ENCODE results near the gene DGKB.

The DGKB gene

GRCh38 chr7:14697684-14698083, 204.9 kb downstream of the DGKB start:
- no peaks in the 10 kb centered on the region for H3F3A ChIP-seq (ENCODE audit: insufficient read depth, low read length)
- H3K27ac ChIP-seq (ENCODE audit: low read length), result no peak overlapping the region
- no peaks in the 10 kb centered on the region for H3K9me2 ChIP-seq (replicated peaks; ENCODE audit: insufficient read depth, low read length)
- no peak overlapping the region for H3K4me3 ChIP-seq (ENCODE audit: low read length)
- no peaks in the 10 kb centered on the region for H3K4me1 ChIP-seq (ENCODE audit: low read length)
- H3K79me2 ChIP-seq (ENCODE audit: low read length), result no peaks in the 10 kb centered on the region
- no peak for DNase-seq
- no peak overlapping the region for H2AFZ ChIP-seq (ENCODE audit: low read length)
- H3K9ac ChIP-seq (ENCODE audit: low read length), result no peak overlapping the region
- TF ChIP-seq EZH2 (optimal IDR thresholded peaks at IDR 0.05; ENCODE audit: low read depth, low read length) (no peak), CTCF (IDR thresholded peaks at IDR 0.05; ENCODE audit: low read length) (no peak), EZH2phosphoT487 (IDR thresholded peaks at IDR 0.05; ENCODE audit: low read length) (no peak)
- H3K9me3 ChIP-seq (replicated peaks; ENCODE audit: insufficient read depth, low read length), result no peaks in the 10 kb centered on the region
- H3K4me2 ChIP-seq (ENCODE audit: low read depth, low read length), result no peak overlapping the region
- H3K36me3 ChIP-seq (replicated peaks; ENCODE audit: insufficient read depth, low read length), result no peaks in the 10 kb centered on the region
- no peaks in the 10 kb centered on the region for H4K20me1 ChIP-seq (ENCODE audit: insufficient read depth, low read length)
- no peaks in the 10 kb centered on the region for H3K27me3 ChIP-seq (replicated peaks; ENCODE audit: insufficient read depth, low read length)

- Histone ChIP-seq H2AFZ (ENCODE audit: low read length) (no peak overlapping the region), H3K4me1 (ENCODE audit: low read length) (peaks cover 23% of the 10 kb centered on the region), H3K9me3 (replicated peaks; ENCODE audit: insufficient read depth, low read length) (no peaks in the 10 kb centered on the region), H3K9ac (ENCODE audit: low read length) (no peak overlapping the region), H4K20me1 (ENCODE audit: insufficient read depth, low read length) (no peaks in the 10 kb centered on the region), H3K36me3 (replicated peaks; ENCODE audit: insufficient read depth, low read length) (no peaks in the 10 kb centered on the region), H3F3A (ENCODE audit: insufficient read depth, low read length) (peaks cover 17% of the 10 kb centered on the region), H3K4me2 (ENCODE audit: low read depth, low read length) (peak overlapping the region; percentile 4; the same call in 1 of the 2 replicates), H3K27ac (ENCODE audit: low read length) (no peak overlapping the region), H3K9me2 (replicated peaks; ENCODE audit: insufficient read depth, low read length) (no peaks in the 10 kb centered on the region), H3K27me3 (replicated peaks; ENCODE audit: insufficient read depth, low read length) (no peaks in the 10 kb centered on the region), H3K79me2 (ENCODE audit: low read length) (no peaks in the 10 kb centered on the region), H3K4me3 (ENCODE audit: low read length) (no peak overlapping the region)
- peak; percentile 25 for DNase-seq
- no peak for TF ChIP-seq EZH2 (optimal IDR thresholded peaks at IDR 0.05; ENCODE audit: low read depth, low read length)
- TF ChIP-seq CTCF (IDR thresholded peaks at IDR 0.05; ENCODE audit: low read length), result peak; percentile 76
- no peak for TF ChIP-seq EZH2phosphoT487 (IDR thresholded peaks at IDR 0.05; ENCODE audit: low read length)
Observed at GRCh38 chr7:14691597-14692203, 210.9 kb downstream of the DGKB start.

- no peak overlapping the region for H3K27ac ChIP-seq (ENCODE audit: low read length)
Observed at GRCh38 chr7:14691034-14691433, 211.5 kb downstream of the DGKB start.

More at GRCh38 chr7:14691034-14691433, 211.5 kb downstream of the DGKB start:
- peak; percentile 25 for DNase-seq
- Histone ChIP-seq H3K4me2 (ENCODE audit: low read depth, low read length) (peak overlapping the region; percentile 4; the same call in 1 of the 2 replicates), H3K4me3 (ENCODE audit: low read length) (no peak overlapping the region), H3K79me2 (ENCODE audit: low read length) (no peaks in the 10 kb centered on the region), H3K36me3 (replicated peaks; ENCODE audit: insufficient read depth, low read length) (no peaks in the 10 kb centered on the region), H2AFZ (ENCODE audit: low read length) (no peak overlapping the region), H3F3A (ENCODE audit: insufficient read depth, low read length) (peaks cover 23% of the 10 kb centered on the region), H3K9me2 (replicated peaks; ENCODE audit: insufficient read depth, low read length) (no peaks in the 10 kb centered on the region), H4K20me1 (ENCODE audit: insufficient read depth, low read length) (no peaks in the 10 kb centered on the region), H3K4me1 (ENCODE audit: low read length) (peaks cover 30% of the 10 kb centered on the region), H3K9ac (ENCODE audit: low read length) (no peak overlapping the region), H3K9me3 (replicated peaks; ENCODE audit: insufficient read depth, low read length) (no peaks in the 10 kb centered on the region), H3K27me3 (replicated peaks; ENCODE audit: insufficient read depth, low read length) (no peaks in the 10 kb centered on the region)
- no peak for TF ChIP-seq CTCF (IDR thresholded peaks at IDR 0.05; ENCODE audit: low read length)
- TF ChIP-seq EZH2phosphoT487 (IDR thresholded peaks at IDR 0.05; ENCODE audit: low read length), result no peak
- no peak for TF ChIP-seq EZH2 (optimal IDR thresholded peaks at IDR 0.05; ENCODE audit: low read depth, low read length)

All from MM.1S (cell line).